ENCODE measurements around the gene TMEM119.
"Not testable (repeated sequence)": the region's sequence is repeated elsewhere in the genome, so short reads cannot be mapped to it uniquely, and the experiment has no call there.

TMEM119 gene

DNA sequence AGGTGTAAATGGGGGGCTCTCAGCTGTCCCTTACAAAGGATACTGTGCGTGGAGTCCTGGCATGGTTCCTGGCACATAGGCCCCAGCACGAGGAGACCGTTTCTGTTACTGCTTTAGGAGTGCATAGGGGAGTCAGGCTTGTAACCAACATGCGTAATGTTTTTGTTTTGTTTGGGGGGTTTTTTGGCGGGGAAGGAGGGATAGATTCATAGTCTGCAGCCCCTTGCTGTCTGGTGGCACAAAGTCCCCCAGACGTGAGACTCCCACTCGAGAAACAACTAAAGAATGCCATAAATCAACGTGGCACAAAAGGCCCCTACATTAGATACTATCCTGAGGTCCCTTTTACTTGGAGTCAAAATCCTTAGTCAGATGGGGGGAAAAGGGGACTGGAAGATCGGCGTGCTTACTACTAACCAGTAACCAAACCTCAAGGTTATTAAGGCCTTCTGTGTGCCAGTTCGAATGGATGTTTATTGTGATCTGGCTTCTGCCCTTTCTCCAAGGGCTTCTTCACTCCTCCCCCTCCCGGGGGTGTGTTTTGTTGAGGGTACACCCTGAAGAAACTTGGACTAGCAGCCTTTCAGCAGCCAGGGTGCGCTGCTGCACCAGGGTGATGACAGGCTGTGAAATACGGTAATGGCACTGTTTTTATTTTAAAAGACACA is 34.6 kb downstream of the TMEM119 start:
- DNase-seq = peak; percentile 83

DNA sequence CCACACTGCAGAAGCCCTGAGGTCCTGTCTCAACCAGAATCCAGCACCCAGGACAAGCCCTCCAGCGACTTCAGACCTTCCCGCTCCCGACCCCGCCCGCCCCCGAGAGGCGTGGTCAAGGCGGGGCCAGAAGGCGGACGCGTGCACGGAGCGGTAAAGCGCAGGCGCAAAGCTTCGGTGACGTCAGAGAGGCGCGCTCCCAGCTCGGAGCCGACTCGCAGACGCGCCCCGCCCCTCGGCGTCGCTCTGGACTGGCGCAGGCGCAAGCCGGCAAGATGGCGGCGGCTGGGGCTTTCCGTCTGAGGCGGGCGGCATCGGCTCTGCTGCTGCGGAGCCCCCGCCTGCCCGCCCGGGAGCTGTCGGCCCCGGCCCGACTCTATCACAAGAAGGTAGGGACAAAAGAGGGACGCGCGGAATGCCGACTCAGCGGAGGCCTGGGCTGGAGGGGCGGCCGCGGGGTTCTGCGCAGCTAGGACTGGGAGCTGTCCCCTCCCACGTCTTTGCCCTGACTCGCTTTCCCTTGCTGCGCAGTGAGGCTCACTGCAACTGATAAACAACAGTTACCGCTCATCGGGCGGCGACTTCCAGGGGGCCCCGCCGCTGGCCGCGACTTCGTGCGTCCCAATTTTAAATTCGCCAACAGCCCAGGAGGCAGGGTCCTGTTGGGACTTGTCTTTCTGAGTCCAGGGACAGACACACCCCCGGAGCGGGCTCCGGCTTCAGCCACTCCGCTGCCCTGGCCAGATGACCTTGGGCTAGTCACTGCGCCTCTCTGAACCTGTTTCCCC is 35.3 kb downstream of the TMEM119 start, which contains the start of gene ISCU:
TSS of gene ISCU (plus strand) at position 249 of the 788 bp plus-strand sequence. CDS start at position 276, 27 bp downstream.
- DNase-seq = peak; percentile 96

DNA sequence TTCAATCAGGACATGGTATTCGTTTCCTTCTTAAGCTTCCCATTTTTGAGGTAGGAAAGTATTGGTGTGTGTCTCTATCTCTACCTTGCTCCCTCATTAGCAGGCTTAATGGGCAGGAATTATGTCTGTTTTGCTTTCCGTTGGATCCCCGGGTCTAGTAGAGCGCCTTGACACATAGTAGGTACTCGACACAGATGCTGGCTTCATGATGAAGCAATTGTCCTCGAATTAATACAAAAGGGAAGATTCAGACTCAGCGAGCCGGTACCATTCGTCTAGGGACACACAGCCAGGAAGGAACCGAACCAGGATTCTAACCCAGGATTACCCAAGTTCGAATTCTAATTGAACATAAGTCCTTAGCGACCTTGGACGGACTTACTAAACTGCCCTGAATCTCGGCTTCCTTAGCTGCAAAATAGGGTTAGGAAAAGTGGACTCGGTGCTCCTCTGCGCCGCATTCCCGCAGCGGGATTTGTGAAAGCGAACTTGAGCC is 36.0 kb downstream of the TMEM119 start:
- DNase-seq = peak; percentile 30

DNA sequence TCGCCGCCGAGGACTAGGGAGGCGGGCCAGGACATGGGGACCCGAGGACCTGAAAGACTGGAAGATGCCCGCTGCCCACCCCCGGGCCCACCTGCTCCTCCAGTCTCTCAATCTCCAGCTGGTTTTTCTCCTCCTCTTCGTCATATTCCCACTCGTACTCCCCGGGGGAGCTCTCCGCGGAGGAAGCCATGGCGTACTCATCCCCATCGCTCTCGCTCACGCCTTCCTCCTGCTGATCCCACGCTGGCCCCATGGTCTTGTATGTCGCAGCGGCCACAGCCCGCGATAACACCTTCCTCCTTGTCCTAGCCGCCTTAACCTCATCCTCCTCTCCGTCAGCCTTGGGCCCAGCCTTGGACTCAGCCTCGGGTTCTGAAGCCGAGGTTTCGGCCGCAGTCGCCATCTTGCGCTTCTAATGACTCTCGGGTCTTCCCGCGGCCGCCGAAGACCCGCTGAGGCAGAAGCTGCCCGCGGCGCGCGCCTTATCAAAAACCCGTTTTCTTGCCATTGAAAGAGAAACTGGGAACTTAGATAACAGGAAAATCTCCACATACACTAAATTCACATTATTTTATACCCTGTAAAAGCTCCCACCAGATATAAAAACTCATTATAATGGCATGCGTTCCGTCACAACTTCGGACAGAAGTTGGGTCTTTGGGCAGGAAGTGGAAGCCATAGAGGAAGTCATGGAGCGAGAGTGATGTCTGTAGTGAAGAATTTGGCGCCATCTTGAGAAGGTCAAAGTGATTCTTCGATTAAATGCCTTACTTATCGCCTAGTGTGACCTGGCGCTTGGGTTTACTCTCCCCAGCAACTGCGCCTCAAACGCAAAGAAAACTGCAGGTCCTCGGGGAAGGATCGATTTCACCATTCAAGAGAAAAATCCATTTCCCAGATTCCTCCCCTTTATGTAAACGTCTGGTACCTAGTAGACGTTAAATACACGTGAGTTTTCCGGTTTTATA is 36.8 kb downstream of the TMEM119 start, which contains the start of gene SART3:
TSS of gene SART3 (minus strand) at position 422 of the 968 bp plus-strand sequence. CDS start at position 403, 19 bp downstream.
- DNase-seq = peak; percentile 90

DNA sequence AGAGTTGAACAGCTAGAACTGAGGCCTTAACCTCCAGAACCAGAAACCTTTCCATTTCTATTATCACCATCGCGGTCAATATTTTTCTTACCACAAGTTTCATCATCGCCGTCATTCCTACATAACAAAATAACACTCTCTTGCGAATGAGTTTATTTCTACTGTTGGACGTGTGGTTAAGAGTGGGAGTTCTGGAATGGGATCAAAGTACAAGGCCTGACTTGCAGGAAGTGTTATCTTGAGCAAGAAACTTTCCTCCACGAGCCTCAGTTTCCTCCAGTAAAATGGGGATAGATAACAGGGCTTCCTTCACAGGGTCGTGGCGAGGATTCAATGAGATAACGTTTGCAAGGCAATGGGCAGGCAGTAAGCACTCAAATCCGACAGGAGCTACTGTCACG is 37.6 kb downstream of the TMEM119 start:
- no peak for DNase-seq

- DNase-seq = no peak
Observed at GRCh38 chr12:108559748-108560147, 38.1 kb downstream of the TMEM119 start.

DNA sequence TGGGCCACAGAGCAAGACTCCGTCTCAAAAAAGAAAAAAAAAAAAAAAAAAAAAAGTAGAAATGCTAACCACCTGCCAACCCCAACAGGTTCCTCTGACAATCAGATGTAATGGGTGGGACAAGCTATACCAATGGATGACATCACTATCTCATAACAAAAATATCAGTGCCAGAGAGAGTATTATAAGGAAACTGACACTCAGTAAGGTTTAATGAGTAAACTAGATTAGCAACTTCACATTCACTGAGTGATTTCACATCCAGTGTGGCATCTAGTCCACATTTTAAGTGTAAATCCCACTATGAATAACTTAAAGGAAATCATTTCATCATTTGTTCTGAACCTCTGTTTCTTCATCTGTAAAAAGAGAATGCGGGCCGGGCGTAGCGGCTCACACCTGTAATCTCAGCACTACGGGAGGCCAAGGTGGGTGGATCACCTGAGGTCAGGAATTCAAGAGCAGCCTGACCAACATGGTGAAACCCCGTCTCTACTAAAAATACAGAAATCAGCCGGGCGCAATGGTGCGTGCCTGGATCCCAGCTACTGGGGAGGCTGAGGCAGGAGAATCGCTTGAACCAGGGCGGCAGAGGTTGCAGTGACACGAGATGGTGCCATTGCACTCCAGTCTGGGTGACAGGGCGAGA is 38.8 kb downstream of the TMEM119 start:
- DNase-seq = no peak

- not testable (repeated sequence) for DNase-seq
Observed at GRCh38 chr12:108555383-108555782, 42.5 kb downstream of the TMEM119 start.

DNA sequence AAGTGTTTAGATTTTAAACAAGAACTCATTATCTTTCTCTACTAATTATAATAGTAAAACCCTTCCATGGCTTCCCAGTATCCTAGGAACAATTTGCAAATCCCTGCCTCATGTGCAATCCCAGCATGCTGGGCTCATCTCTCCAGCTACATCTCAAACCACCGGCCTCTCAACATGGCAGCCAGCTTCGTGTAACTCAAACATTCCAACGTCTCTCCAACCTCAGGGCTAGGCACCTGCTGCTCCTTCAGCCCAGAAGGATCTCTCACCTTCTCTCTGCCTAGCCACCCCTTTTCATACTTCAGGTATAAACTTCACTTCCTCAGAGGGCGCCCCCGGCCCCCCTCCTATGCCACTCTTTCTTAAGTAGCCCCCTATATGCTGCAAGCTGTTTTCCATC is 44.1 kb downstream of the TMEM119 start:
- no peak for DNase-seq

- DNase-seq = no peak
Observed at GRCh38 chr12:108551535-108551934, 46.3 kb downstream of the TMEM119 start.

DNA sequence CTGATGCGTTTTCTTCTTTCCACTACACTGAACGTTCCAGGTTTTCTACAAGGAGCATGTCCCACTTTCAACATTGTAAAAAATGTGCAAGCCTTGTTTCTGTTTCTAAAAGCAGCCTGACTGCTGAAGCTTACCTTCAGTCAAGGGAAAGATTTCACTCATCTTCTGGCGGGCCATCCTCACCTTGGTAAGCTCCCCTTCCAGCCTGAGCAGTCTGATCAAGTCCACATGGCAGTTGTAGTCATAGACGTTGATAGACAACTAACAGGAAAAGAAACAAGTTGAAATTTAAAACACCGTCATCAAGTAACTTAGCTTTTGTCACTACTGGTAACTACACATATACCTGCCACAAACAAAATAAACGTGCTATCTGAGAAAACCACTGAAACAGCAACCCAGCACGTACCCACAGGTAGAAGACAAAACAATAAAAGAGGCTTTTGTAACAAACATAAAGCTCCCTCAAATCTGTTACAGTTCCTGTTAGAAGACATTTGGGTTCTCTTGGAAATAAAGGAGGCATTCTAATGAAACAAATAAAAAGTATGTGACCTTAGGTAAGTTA is 48.8 kb downstream of the TMEM119 start:
- DNase-seq = no peak

- DNase-seq = no peak
Observed at GRCh38 chr12:108547686-108548085, 50.2 kb downstream of the TMEM119 start.

DNA sequence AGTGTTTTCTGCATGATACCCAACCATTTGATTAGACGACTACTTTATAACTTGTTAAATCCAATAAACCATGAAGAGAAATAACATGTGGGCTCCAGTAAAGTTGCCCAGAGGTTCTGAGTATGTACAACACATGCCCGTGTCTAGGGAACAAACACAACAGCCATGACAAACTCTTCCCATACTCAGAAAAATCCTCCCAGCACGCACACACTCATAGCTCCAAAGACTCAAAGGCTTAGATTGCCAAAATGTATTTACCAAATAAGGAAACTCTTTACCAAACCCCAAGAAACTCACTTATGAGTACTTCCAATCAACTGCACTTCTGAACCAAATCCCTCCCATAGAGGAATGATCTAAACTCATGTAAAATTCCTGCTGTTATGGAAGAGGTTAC is 54.2 kb downstream of the TMEM119 start:
- no peak for DNase-seq

DNA sequence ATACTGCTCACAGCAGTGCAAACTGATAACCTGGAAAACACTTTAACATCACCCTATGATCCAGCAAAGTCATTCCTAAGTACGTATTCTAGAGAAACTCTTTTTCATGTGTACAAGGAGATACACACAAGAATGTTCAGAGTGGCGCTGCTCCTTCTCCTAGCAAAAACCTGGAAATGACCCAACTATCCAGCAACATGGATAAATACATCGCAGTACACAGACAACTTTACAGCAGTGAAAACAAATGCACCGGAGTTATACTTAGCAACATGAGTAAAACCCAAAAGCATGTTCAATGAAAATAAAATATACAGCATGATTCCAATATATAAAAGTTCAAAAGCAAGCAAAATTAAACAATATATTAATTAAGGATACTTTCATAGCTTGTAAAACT is 55.6 kb downstream of the TMEM119 start:
- no peak for DNase-seq
